ENCODE measurements around the gene CHAC1. TPM values are rescaled to one million over a fixed set of nuclear protein-coding genes. Genes with fewer than 3 reads are reported as not detected.
A peak's percentile ranks its signal among the peaks of the same experiment; 100 is the strongest.

Gene CHAC1
- total and polyA plus RNA-seq, 2 donors (not counting 1 experiment from before 2014, with no cell fraction given): 7.5 to 62.6 TPM

GRCh38 chr15:40940296-40940801, 12.9 kb upstream of the CHAC1 start:
- no peak for TF ChIP-seq EZH2 (IDR thresholded peaks at IDR 0.05; ENCODE audit: low read length, missing control alignments)
- no peak for TF ChIP-seq CTCF (conservative IDR thresholded peaks at IDR 0.05 in 1 of 2, IDR thresholded peaks at IDR 0.05 in 1 of 2; ENCODE audit: low read depth in 1 of 2, low read length in 2 of 2)
- no peak overlapping the region for H3K27ac ChIP-seq (ENCODE audit: insufficient read depth, low read length)
- peaks cover 24% of the 10 kb centered on the region for H3K4me1 ChIP-seq (ENCODE audit: control insufficient read depth, extremely low read depth, insufficient read depth, low read length)

GRCh38 chr15:40941068-40941527, 12.2 kb upstream of the CHAC1 start:
- peak overlapping the region in 2 of 4 experiments; percentile 31 to 60 for H3K4me3 ChIP-seq (replicated peaks in 1 of 4; ENCODE audit: control extremely low read depth in 1 of 4, insufficient read depth in 1 of 4, low read depth in 3 of 4, low read length in 4 of 4)
- H3K36me3 ChIP-seq (ENCODE audit: control insufficient read depth, insufficient read depth, low read length): no peaks in the 10 kb centered on the region
- no peak for DNase-seq (ENCODE audit: low read depth in 2 of 2)
- TF ChIP-seq CTCF (conservative IDR thresholded peaks at IDR 0.05 in 1 of 2, IDR thresholded peaks at IDR 0.05 in 1 of 2; ENCODE audit: low read depth in 1 of 2, low read length in 2 of 2): no peak
- TF ChIP-seq EZH2 (IDR thresholded peaks at IDR 0.05; ENCODE audit: low read length, missing control alignments): no peak
- peak overlapping the region; percentile 74 for H3K27ac ChIP-seq (ENCODE audit: insufficient read depth, low read length)
- peak overlapping the region; percentile 71 for H3K4me2 ChIP-seq (ENCODE audit: extremely low read depth, insufficient read depth, low read length)
- no peaks in the 10 kb centered on the region for H3K9me3 ChIP-seq (ENCODE audit: control insufficient read depth, insufficient read depth, low read depth, low read length)
- peaks cover 24% of the 10 kb centered on the region for H3K4me1 ChIP-seq (ENCODE audit: control insufficient read depth, extremely low read depth, insufficient read depth, low read length)
- H3K79me2 ChIP-seq (ENCODE audit: control insufficient read depth, insufficient read depth, low read length): no peaks in the 10 kb centered on the region
- H2AFZ ChIP-seq (ENCODE audit: low read length): peak overlapping the region; percentile 68
- no peaks in the 10 kb centered on the region for H4K20me1 ChIP-seq (ENCODE audit: control insufficient read depth, extremely low read depth, insufficient read depth, low read length)
- peak overlapping the region; percentile 72 for H3K9ac ChIP-seq (ENCODE audit: insufficient read depth, low read length)
- no peaks in the 10 kb centered on the region for H3K27me3 ChIP-seq (ENCODE audit: control insufficient read depth, insufficient read depth, low read length)

More at GRCh38 chr15:40940296-40940801, 12.9 kb upstream of the CHAC1 start:
- no peaks in the 10 kb centered on the region for H3K36me3 ChIP-seq (ENCODE audit: control insufficient read depth, insufficient read depth, low read length)
- H3K4me2 ChIP-seq (ENCODE audit: extremely low read depth, insufficient read depth, low read length): no peak overlapping the region
- H4K20me1 ChIP-seq (ENCODE audit: control insufficient read depth, extremely low read depth, insufficient read depth, low read length): no peaks in the 10 kb centered on the region
- H3K4me3 ChIP-seq (replicated peaks in 1 of 4; ENCODE audit: control extremely low read depth in 1 of 4, insufficient read depth in 1 of 4, low read depth in 3 of 4, low read length in 4 of 4): no peak overlapping the region
- H3K79me2 ChIP-seq (ENCODE audit: control insufficient read depth, insufficient read depth, low read length): no peaks in the 10 kb centered on the region
- no peak for DNase-seq (ENCODE audit: low read depth in 2 of 2)
- no peaks in the 10 kb centered on the region for H3K9me3 ChIP-seq (ENCODE audit: control insufficient read depth, insufficient read depth, low read depth, low read length)
- peak overlapping the region; percentile 81 for H2AFZ ChIP-seq (ENCODE audit: low read length)
- H3K27me3 ChIP-seq (ENCODE audit: control insufficient read depth, insufficient read depth, low read length): no peaks in the 10 kb centered on the region
- peak overlapping the region; percentile 16 for H3K9ac ChIP-seq (ENCODE audit: insufficient read depth, low read length)

- H3K4me3 ChIP-seq (replicated peaks in 1 of 4; ENCODE audit: control extremely low read depth in 1 of 4, insufficient read depth in 1 of 4, low read depth in 3 of 4, low read length in 4 of 4): peak overlapping the region; percentile 30 to 60 (median 50)
- TF ChIP-seq EZH2 (IDR thresholded peaks at IDR 0.05; ENCODE audit: low read length, missing control alignments) (no peak), CTCF (conservative IDR thresholded peaks at IDR 0.05 in 1 of 2, IDR thresholded peaks at IDR 0.05 in 1 of 2; ENCODE audit: low read depth in 1 of 2, low read length in 2 of 2) (peak; percentile 19 to 20)
- peak overlapping the region; percentile 78 for H3K27ac ChIP-seq (ENCODE audit: insufficient read depth, low read length)
- DNase-seq (ENCODE audit: low read depth in 2 of 2): peak; percentile 68 to 70
- no peaks in the 10 kb centered on the region for H3K27me3 ChIP-seq (ENCODE audit: control insufficient read depth, insufficient read depth, low read length)
- H4K20me1 ChIP-seq (ENCODE audit: control insufficient read depth, extremely low read depth, insufficient read depth, low read length): no peaks in the 10 kb centered on the region
- no peaks in the 10 kb centered on the region for H3K9me3 ChIP-seq (ENCODE audit: control insufficient read depth, insufficient read depth, low read depth, low read length)
- peak overlapping the region; percentile 92 for H3K4me2 ChIP-seq (ENCODE audit: extremely low read depth, insufficient read depth, low read length)
- no peaks in the 10 kb centered on the region for H3K79me2 ChIP-seq (ENCODE audit: control insufficient read depth, insufficient read depth, low read length)
- no peaks in the 10 kb centered on the region for H3K36me3 ChIP-seq (ENCODE audit: control insufficient read depth, insufficient read depth, low read length)
- peak overlapping the region; percentile 74 for H2AFZ ChIP-seq (ENCODE audit: low read length)
- H3K4me1 ChIP-seq (ENCODE audit: control insufficient read depth, extremely low read depth, insufficient read depth, low read length): peaks cover 24% of the 10 kb centered on the region
- peak overlapping the region; percentile 72 for H3K9ac ChIP-seq (ENCODE audit: insufficient read depth, low read length)
Observed at GRCh38 chr15:40941528-40942336, 11.5 kb upstream of the CHAC1 start.

Data from fibroblast of lung (primary cell).